IMR-90 (cell line): Measurements from ENCODE around the gene PIGP.

Source experiments
- BHLHE40 ChIP-seq: fragments of 150-350 bp; IDR thresholded peaks from 2 replicates; pipeline ENCODE4 v1.6.1; 2016; ENCODE audit warnings: mild to moderate bottlenecking, low read depth, low read length
- CTCF ChIP-seq: conservative IDR thresholded peaks from 2 replicates; pipeline ENCODE4 v1.5.1; 2012; ENCODE audit warnings: mild to moderate bottlenecking, low read depth, low read length, improper control_type of control experiment
- MAZ ChIP-seq: IDR thresholded peaks from 2 replicates; pipeline ENCODE4 v1.6.1; 2012; ENCODE audit warnings: low read depth, mild to moderate bottlenecking, low read length, improper control_type of control experiment, moderate library complexity, borderline replicate concordance
- RAD21 ChIP-seq: IDR thresholded peaks from 2 replicates; pipeline ENCODE4 v1.6.1; 2012; ENCODE audit warnings: low read length, improper control_type of control experiment
- RFX5 ChIP-seq: IDR thresholded peaks from 2 replicates; pipeline ENCODE4 v1.8.0; 2012; ENCODE audit warnings: low read depth, mild to moderate bottlenecking, low read length, moderate library complexity
- SMC3 ChIP-seq: fragments of 150-350 bp; IDR thresholded peaks from 2 replicates; pipeline ENCODE4 v1.6.1; 2016; ENCODE audit warnings: low read depth, mild to moderate bottlenecking, antibody characterized with exemption, low read length, moderate library complexity

- no peak for TF ChIP-seq CTCF
- no peak for TF ChIP-seq BHLHE40
- no peak for TF ChIP-seq MAZ
- no peak for TF ChIP-seq RAD21
- TF ChIP-seq SMC3 = no peak
- TF ChIP-seq RFX5 = no peak
Observed at GRCh38 chr21:37041706-37042271, 31.1 kb downstream of the PIGP start.
